ENCODE measurements around the gene MIPOL1.
A peak's percentile ranks its signal among the peaks of the same experiment; 100 is the strongest.
"Not testable (repeated sequence)": the region's sequence is repeated elsewhere in the genome, so short reads cannot be mapped to it uniquely, and the experiment has no call there.

Gene MIPOL1

GRCh38 chr14:37232907-37233481 lies 35.3 kb downstream of the MIPOL1 start:
- peak; percentile 45 for DNase-seq (ENCODE audit: low spot score)

- DNase-seq (ENCODE audit: low spot score) = no peak
These were observed 36.5 kb downstream of the MIPOL1 start for GRCh38 chr14:37234222-37234621.

GRCh38 chr14:37236044-37236443 lies 38.3 kb downstream of the MIPOL1 start:
- not testable (repeated sequence) for DNase-seq (ENCODE audit: low spot score)

GRCh38 chr14:37237094-37237493 lies 39.4 kb downstream of the MIPOL1 start:
- DNase-seq (ENCODE audit: low spot score) = no peak

GRCh38 chr14:37237735-37238200 lies 40.0 kb downstream of the MIPOL1 start:
- DNase-seq (ENCODE audit: low spot score) = no peak

- no peak for DNase-seq (ENCODE audit: low spot score)
These were observed 43.5 kb downstream of the MIPOL1 start for GRCh38 chr14:37241198-37241597.

GRCh38 chr14:37246427-37246829 lies 48.7 kb downstream of the MIPOL1 start:
- DNase-seq (ENCODE audit: low spot score) = peak; percentile 62

- DNase-seq (ENCODE audit: low spot score) = no peak
These were observed 50.2 kb downstream of the MIPOL1 start for GRCh38 chr14:37247791-37248461.

GRCh38 chr14:37251775-37252174 lies 54.0 kb downstream of the MIPOL1 start:
- no peak for DNase-seq (ENCODE audit: low spot score)

- DNase-seq (ENCODE audit: low spot score) = no peak
These were observed 54.7 kb downstream of the MIPOL1 start for GRCh38 chr14:37252434-37252833.

GRCh38 chr14:37253905-37254304 lies 56.2 kb downstream of the MIPOL1 start:
- DNase-seq (ENCODE audit: low spot score) = no peak

- DNase-seq (ENCODE audit: low spot score) = no peak
These were observed 56.7 kb downstream of the MIPOL1 start for GRCh38 chr14:37254411-37254947.

- DNase-seq (ENCODE audit: low spot score) = no peak
These were observed 59.8 kb downstream of the MIPOL1 start for GRCh38 chr14:37257501-37258070.

GRCh38 chr14:37262649-37263048 lies 64.9 kb downstream of the MIPOL1 start:
- no peak for DNase-seq (ENCODE audit: low spot score)

- no peak for DNase-seq (ENCODE audit: low spot score)
These were observed 66.0 kb downstream of the MIPOL1 start for GRCh38 chr14:37263656-37264236.

- no peak for DNase-seq (ENCODE audit: low spot score)
These were observed 71.1 kb downstream of the MIPOL1 start for GRCh38 chr14:37268788-37269187.

GRCh38 chr14:37270629-37271028 lies 72.9 kb downstream of the MIPOL1 start:
- no peak for DNase-seq (ENCODE audit: low spot score)

GRCh38 chr14:37272569-37272968 lies 74.8 kb downstream of the MIPOL1 start:
- no peak for DNase-seq (ENCODE audit: low spot score)

- no peak for DNase-seq (ENCODE audit: low spot score)
These were observed 76.9 kb downstream of the MIPOL1 start for GRCh38 chr14:37274652-37275051.

GRCh38 chr14:37275963-37276362 lies 78.2 kb downstream of the MIPOL1 start:
- no peak for DNase-seq (ENCODE audit: low spot score)

- DNase-seq (ENCODE audit: low spot score) = no peak
These were observed 81.2 kb downstream of the MIPOL1 start for GRCh38 chr14:37278636-37279538.

GRCh38 chr14:37279818-37280217 lies 82.1 kb downstream of the MIPOL1 start:
- no peak for DNase-seq (ENCODE audit: low spot score)

Data from pons (tissue), 1 donor.